GM18508 (cell line): Measurements from ENCODE around the gene MMP14.

ENCODE experiments used
- ATAC-seq: cut with Tn5 transposase; IDR thresholded peaks from one replicate; pipeline ENCODE4 v1.9.1; 2021; ENCODE audit warnings: moderate number of reproducible peaks; ENCODE audit not compliant: insufficient read depth, unreplicated experiment

Gene MMP14

GRCh38 chr14:22882529-22883172, 46.3 kb downstream of the MMP14 start:
- ATAC-seq = no peak

GRCh38 chr14:22883173-22883976, 47.0 kb downstream of the MMP14 start, which contains the start of gene REM2:
Gene REM2 (plus strand): TSS chr14:22883222. CDS start chr14:22883288, 66 bp downstream.
- no peak for ATAC-seq

GRCh38 chr14:22884076-22884737, 47.8 kb downstream of the MMP14 start:
- no peak for ATAC-seq

- no peak for ATAC-seq
Observed at GRCh38 chr14:22884738-22885523, 48.5 kb downstream of the MMP14 start.

GRCh38 chr14:22885975-22886374, 49.6 kb downstream of the MMP14 start:
- no peak for ATAC-seq

GRCh38 chr14:22886500-22887259, 50.3 kb downstream of the MMP14 start:
- no peak for ATAC-seq

GRCh38 chr14:22887260-22887989, 51.0 kb downstream of the MMP14 start:
- ATAC-seq = no peak

- no peak for ATAC-seq
Observed at GRCh38 chr14:22887990-22888378, 51.6 kb downstream of the MMP14 start.

GRCh38 chr14:22888662-22889061, 52.3 kb downstream of the MMP14 start:
- no peak for ATAC-seq

- no peak for ATAC-seq
Observed at GRCh38 chr14:22890416-22890815, 54.0 kb downstream of the MMP14 start.

GRCh38 chr14:22892488-22892887, 56.1 kb downstream of the MMP14 start:
- no peak for ATAC-seq

GRCh38 chr14:22893706-22894105, 57.3 kb downstream of the MMP14 start:
- ATAC-seq = no peak

- ATAC-seq = no peak
Observed at GRCh38 chr14:22895402-22895801, 59.0 kb downstream of the MMP14 start.

- no peak for ATAC-seq
Observed at GRCh38 chr14:22896356-22896755, 60.0 kb downstream of the MMP14 start.

- no peak for ATAC-seq
Observed at GRCh38 chr14:22896760-22897159, 60.4 kb downstream of the MMP14 start.

GRCh38 chr14:22897357-22897756, 61.0 kb downstream of the MMP14 start:
- ATAC-seq = no peak
